DMS 273 (cell line): ENCODE results near the gene NUP58.

Experiments
- DNase-seq: peaks from one replicate; lab custom pipeline; 2025; ENCODE audit not compliant: unreplicated experiment; lab: John Stamatoyannopoulos, UW

The NUP58 gene

DNA sequence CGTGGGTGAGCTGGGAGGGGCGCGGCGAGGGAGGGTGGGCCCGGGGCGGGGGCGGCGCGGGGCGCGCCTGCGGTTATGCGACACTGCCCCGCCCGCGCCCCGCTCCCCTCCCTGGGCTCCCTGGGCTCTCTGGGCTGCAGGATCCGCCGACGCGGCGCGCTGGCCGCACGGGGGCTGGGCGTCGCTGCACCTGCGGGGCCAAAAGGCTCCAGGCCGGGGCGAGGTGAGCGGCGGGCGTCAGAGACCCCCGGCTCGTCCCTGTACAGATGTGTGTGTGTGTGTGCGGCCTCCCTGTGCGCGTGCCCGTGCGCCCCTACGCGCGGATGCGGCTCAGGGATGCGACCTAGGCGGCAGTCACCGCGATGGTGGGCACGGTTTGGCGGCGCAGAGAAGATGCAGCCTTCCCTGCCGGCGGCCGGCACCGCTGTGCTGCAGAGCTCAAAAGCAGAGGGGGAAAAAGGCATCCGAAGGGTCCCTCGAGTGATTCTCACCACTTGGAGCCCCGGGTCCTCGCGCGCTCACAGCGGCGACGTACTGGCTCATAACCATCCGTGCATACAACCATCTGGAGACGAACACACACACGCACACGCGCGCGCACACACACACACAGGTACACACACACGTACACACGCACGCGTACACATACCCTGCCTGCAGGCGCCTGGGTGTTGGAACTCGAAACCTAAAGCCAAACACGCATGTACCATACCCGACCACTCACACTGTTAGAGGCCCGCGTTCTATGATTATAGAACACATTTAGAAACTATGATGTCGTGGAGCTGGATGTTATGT is 71.1 kb downstream of the NUP58 start:
- DNase-seq = peak; percentile 57

- peak; percentile 79 for DNase-seq
These were observed 74.4 kb downstream of the NUP58 start for GRCh38 chr13:25375727-25376358.

GRCh38 chr13:25377244-25377962 is 76.0 kb downstream of the NUP58 start:
- DNase-seq = no peak

DNA sequence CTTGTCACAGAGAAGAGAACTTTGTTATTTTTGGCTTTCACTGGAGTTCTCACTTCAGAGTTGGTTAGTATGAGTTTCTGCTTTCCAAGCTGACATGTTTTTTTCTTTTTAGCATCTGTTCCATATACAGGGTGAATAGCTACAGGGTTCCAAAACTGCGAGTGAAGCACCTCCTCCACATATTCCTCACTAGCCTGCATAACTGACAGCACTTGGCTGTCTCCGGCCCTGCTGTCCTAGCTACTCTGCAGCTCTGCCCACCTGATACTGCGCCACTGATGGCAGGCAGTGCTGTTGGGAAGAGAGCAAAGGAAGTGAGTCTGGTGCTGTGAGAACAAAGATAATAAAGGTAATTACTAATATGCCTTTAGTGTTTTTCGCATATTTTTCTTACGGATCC is 77.1 kb downstream of the NUP58 start:
- DNase-seq = peak; percentile 5

DNA sequence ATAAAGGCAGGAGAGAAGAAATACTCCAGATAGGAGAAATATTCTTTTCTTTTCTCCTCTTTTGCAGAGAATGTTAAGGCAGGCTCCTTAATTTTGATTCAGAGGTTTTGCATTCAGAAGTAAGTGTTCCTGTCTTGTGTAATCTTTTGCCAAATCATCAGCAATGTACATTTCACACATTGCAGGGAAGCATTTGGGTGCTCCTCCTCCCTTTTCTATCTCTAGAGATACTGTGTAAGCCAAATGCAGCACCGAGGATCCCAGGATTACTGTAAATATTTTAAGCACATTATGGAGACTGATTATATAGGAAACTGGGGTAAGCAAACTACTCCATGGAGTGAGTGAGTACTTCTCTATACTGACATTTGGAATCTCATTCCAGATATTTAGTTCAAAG is 77.6 kb downstream of the NUP58 start:
- no peak for DNase-seq

- no peak for DNase-seq
These were observed 78.7 kb downstream of the NUP58 start for GRCh38 chr13:25380082-25380481.

DNA sequence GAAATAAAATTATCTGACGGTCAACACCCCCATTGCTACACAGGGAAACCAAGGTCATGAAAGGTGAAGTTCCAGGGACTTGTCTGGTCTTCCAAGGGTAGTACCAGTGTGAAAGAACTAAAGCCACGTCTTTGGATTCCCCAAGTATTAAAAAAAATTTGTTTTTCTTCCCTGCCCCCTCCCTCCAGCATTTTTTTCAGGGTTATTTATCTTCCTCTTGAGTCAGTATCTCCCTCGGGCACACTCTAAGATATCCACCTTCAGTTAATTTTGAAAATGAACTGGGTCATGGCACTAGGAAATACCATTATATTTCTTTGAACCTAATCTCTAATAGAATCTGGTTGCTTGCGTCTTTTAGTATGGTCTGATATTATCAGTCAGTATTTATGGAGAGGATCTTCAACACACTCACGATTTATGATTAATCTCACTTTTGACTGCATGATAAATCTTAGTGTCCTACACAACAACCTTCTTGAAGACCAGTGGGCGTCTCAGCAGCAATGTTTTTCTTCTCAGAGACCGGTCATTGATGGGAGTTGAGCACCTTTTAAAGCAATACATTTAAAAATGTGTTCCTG is 79.4 kb downstream of the NUP58 start:
- no peak for DNase-seq

GRCh38 chr13:25384758-25385410 is 83.5 kb downstream of the NUP58 start:
- no peak for DNase-seq

- no peak for DNase-seq
These were observed 90.5 kb downstream of the NUP58 start for GRCh38 chr13:25391932-25392331.
